GM19023 (cell line): ENCODE data around the gene GTSF1L.

ENCODE experiments used
- ATAC-seq: cut with Tn5 transposase; IDR thresholded peaks from one replicate; pipeline ENCODE4 v1.9.1; 2021; ENCODE audit warnings: mild to moderate bottlenecking, moderate library complexity; ENCODE audit not compliant: unreplicated experiment

Gene GTSF1L

GRCh38 chr20:43676368-43676767, 50.4 kb downstream of the GTSF1L start:
- ATAC-seq: no peak
